ENCODE measurements around the gene YWHAH. TPM values are rescaled to one million over a fixed set of nuclear protein-coding genes. Genes with fewer than 3 reads are reported as not detected.
"Not testable (repeated sequence)": the region's sequence is repeated elsewhere in the genome, so short reads cannot be mapped to it uniquely, and the experiment has no call there.

The YWHAH gene
- total RNA-seq, 1 experiment from 2014 or later = 81.9 TPM

- DNase-seq (ENCODE audit: extremely low read depth, low read depth) = peak; percentile 56
Observed at GRCh38 chr22:31977141-31977841, 33.0 kb downstream of the YWHAH start.

- no peak for DNase-seq (ENCODE audit: extremely low read depth, low read depth)
Observed at GRCh38 chr22:31977939-31978338, 33.6 kb downstream of the YWHAH start.

DNA sequence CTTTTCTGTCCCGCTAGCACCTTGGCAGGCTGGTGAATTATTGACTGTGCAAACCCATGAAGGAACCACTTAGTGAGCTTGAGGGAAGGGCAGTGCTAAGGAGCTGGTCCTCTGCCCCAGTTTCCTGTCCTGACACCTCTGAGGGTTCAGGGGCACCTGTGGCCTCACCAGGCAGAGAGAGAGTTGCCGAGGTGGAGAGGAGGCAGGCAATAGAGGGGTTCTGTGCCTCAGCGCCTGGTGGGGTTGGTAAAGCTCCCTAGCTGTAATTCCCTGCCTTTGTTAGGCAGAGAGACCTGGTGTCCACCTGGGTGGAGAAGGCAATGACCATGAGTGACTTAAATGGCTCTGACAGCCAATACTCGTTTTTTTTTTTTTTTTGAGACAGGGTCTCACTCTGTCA, 36.3 kb downstream of the YWHAH start:
- no peak for DNase-seq (ENCODE audit: extremely low read depth, low read depth)

GRCh38 chr22:31981976-31982375, 37.6 kb downstream of the YWHAH start:
- DNase-seq (ENCODE audit: extremely low read depth, low read depth) = not testable (repeated sequence)

DNA sequence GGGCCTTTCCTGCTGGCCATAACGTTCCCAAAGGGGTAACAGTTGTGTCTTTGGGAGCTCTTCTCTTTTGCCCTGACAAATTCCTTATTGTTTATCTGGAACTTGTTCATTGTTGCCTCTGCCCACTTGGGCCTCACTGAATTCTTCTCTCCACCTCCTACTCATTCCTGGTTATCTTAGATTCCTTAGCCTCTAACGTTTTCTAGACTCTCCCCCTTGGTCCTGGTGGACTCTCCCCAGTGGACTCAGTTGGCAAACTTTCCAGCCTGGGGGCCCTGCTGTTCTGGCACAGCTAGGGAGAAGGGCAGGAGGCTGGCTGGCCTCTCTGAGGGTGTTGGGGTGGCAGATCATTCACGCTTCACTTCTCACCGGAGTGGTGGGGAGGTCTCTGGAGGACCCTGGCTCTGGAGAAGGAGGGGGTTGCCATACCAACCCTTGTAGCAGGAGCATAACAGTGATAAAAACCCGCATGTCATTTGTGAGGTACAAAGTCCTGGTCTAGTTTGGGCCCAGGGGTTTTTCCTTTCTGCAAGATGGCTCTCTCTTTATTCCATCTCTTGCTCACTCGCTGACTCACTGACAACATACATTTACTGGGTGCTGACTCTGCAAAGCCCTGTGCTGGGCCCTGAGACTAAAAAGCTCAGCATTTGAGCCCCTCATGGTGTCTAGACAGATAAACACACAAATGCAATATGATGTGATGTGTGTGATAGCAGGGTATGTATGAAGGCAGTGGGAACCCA, 39.7 kb downstream of the YWHAH start:
- DNase-seq (ENCODE audit: extremely low read depth, low read depth) = no peak

DNA sequence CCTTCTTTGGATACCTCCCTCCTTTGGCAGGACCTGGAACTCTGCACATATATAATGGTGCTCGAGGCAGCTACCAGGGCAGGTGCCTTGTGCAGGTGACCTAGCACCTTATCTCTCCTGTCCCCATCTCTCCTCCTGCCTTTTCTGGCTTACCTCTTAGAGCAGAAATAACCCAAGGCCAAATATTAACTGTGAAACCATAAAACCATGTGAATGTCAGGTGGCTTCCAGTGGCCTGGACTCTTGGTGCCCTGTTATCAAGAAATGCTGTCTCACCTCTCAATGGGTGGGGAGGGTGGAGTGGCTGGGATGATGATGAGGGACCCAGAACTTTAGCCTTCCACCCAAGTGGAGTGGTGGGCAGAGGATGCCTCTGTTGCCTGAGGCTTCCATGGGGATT, 42.9 kb downstream of the YWHAH start:
- DNase-seq (ENCODE audit: extremely low read depth, low read depth) = no peak

GRCh38 chr22:31991102-31991839, 46.9 kb downstream of the YWHAH start:
- DNase-seq (ENCODE audit: extremely low read depth, low read depth) = no peak

- no peak for DNase-seq (ENCODE audit: extremely low read depth, low read depth)
Observed at GRCh38 chr22:31995046-31995445, 50.7 kb downstream of the YWHAH start.

DNA sequence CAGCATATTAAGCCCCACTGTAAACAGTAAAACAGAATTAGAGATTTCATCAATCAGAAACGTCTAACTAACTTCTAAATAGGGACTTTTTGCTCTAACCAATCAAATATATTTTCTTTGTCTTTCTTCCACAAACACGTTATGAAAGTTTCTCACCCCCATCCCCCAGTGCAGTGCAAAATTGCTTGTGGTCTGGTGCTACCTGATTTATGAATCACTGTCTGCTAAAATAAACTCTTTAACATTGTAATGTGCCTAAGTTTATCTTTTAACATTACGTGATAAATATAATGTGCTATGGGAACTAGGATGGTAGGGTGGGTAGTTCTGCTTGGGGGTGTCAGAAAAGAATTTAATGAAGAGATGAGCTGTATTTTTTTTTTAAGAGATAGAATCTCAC, 51.5 kb downstream of the YWHAH start:
- DNase-seq (ENCODE audit: extremely low read depth, low read depth) = no peak

DNA sequence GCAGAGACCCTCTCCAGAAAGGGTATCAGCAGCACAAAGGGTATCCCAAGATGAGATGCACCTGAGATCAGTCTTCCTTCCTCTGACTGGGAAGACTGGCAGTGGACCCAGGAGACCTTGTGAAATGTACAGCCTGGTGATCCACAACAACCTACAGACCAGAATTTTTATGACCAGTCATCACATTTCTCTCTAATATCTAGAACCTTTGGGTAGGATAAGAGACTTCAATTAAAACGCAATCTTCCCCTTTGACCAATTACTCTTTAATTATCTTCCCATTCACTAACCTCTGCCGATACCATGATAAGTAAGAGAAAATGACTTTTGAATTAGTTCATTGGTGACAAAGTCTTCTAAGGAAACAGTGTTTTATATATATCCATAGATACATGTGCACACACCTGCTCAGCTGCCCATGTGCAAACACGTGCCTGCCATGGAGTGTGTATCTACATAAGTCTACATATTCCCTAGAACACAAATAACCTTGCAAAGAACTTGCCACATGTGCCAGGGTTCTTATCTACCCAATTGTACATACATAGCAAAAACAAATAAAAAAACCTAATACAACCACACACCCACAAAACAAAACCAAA, 54.5 kb downstream of the YWHAH start:
- no peak for DNase-seq (ENCODE audit: extremely low read depth, low read depth)

- DNase-seq (ENCODE audit: extremely low read depth, low read depth) = no peak
Observed at GRCh38 chr22:32000181-32000580, 55.8 kb downstream of the YWHAH start.

GRCh38 chr22:32005453-32005852, 61.1 kb downstream of the YWHAH start:
- no peak for DNase-seq (ENCODE audit: extremely low read depth, low read depth)

Small RNA genes lying within 50 kb of the gene (small RNA-seq; reads per million reads assigned to genes)
- 0 to 0.06 reads per million in 2 experiments for gene RN7SL305P

Other genes with a start within 250 kb of the YWHAH start
- gene PRR14L, start 194.4 kb upstream of the YWHAH start, total RNA-seq (2014; rRNA removed; shearing (Covaris generic)) = 13.5 and 16.3 TPM in 2 replicates
- gene DEPDC5, start 190.5 kb upstream of the YWHAH start, total RNA-seq (2014; rRNA removed; shearing (Covaris generic)) = 7.0 and 8.8 TPM in 2 replicates
- gene SLC5A1, start 98.7 kb downstream of the YWHAH start, total RNA-seq (2014; rRNA removed; shearing (Covaris generic)) = not detected in 2 replicates
- not detected in 2 replicates for gene C22orf42, start 214.8 kb downstream of the YWHAH start, total RNA-seq (2014; rRNA removed; shearing (Covaris generic))

Data from NCI-H460 (cell line).